Measurements from ENCODE around the gene MPV17. TPM values are rescaled to one million over a fixed set of nuclear protein-coding genes. Genes with fewer than 3 reads are reported as not detected.
"Not testable (repeated sequence)": the region's sequence is repeated elsewhere in the genome, so short reads cannot be mapped to it uniquely, and the experiment has no call there.

The MPV17 gene
- total RNA-seq, 2 donors from 2014 or later: 56.7 to 64.3 TPM

DNA sequence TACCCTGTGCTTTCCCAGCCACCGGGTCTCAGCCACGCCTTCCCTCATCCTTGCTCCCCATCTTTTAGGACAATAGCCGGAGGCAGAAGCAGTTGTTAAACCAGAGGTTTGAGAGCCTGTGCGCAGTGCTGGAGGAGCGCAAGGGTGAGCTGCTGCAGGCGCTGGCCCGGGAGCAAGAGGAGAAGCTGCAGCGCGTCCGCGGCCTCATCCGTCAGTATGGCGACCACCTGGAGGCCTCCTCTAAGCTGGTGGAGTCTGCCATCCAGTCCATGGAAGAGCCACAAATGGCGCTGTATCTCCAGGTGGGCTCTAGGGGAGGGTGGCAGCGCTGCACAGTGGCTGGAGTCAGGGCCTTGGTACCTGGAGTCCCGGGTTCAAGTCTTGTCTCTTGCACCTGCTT lies 17.4 kb downstream of the MPV17 start:
- WGBS, 2 donors: 87 to 88% methylated on average over 8 to 16 of the region's 16 CpGs
- no peaks in the 10 kb centered on the region for H3K36me3 ChIP-seq (replicated peaks in 1 of 2; ENCODE audit: insufficient read depth in 1 of 2, low read depth in 2 of 2)
- TF ChIP-seq POLR2A (IDR thresholded peaks at IDR 0.05): no peak
- TF ChIP-seq, protein P1, sequence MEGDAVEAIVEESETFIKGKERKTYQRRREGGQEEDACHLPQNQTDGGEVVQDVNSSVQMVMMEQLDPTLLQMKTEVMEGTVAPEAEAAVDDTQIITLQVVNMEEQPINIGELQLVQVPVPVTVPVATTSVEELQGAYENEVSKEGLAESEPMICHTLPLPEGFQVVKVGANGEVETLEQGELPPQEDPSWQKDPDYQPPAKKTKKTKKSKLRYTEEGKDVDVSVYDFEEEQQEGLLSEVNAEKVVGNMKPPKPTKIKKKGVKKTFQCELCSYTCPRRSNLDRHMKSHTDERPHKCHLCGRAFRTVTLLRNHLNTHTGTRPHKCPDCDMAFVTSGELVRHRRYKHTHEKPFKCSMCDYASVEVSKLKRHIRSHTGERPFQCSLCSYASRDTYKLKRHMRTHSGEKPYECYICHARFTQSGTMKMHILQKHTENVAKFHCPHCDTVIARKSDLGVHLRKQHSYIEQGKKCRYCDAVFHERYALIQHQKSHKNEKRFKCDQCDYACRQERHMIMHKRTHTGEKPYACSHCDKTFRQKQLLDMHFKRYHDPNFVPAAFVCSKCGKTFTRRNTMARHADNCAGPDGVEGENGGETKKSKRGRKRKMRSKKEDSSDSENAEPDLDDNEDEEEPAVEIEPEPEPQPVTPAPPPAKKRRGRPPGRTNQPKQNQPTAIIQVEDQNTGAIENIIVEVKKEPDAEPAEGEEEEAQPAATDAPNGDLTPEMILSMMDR (IDR thresholded peaks at IDR 0.05): no peak
- H3K4me1 ChIP-seq: peaks cover 29% of the 10 kb centered on the region
- H3K27ac ChIP-seq: no peak overlapping the region
- no peak for ATAC-seq
- peaks cover 0 to 25% of the 10 kb centered on the region in 2 donors for H3K27me3 ChIP-seq
- H3K4me3 ChIP-seq: no peak overlapping the region
- DNase-seq: no peak
- H3K9me3 ChIP-seq: no peaks in the 10 kb centered on the region
- intact Hi-C loops (cut with DNase I): loop anchor here (10.0 kb wide), 1 partner anchor 211 kb away; no protein-coding TSS in a partner anchor

DNA sequence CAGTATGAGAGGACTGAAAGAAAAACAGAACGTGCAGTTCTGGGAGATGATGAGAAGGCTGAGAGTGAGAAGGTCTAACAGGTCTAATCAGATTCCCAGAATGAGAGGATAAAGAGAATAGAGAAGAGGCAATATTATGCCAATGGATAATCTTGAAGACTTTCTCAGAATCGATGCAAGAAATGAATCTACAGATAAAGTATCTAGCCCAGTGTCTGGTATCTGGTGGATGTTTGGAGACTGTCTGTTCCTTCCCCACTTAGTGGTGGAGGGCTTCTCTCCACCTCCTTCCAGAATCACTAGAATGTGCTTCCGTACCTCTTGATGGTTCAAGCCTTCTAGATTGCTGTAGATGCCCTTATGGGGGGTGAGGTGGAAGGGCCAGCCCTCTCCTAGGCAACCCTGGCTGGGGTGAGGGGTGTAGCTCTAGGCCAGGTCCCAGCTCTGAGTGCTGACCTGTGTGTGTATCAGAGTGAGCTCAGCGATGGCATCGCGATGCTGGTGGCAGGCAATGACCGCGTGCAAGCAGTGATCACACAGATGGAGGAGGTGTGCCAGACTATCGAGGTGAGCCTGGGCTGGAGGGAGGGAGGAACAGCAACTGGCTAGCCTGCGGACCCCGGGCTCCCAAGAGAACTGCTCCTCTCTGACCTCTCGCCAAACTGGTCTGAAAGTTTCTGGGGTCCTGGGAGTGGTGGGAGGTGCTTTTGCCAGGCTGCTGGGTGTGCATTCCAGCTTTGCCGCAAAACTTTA lies 18.2 kb downstream of the MPV17 start:
- H3K4me3 ChIP-seq: no peak overlapping the region
- 76 to 82% methylated on average over 13 of the region's 13 CpGs for WGBS, 2 donors

DNA sequence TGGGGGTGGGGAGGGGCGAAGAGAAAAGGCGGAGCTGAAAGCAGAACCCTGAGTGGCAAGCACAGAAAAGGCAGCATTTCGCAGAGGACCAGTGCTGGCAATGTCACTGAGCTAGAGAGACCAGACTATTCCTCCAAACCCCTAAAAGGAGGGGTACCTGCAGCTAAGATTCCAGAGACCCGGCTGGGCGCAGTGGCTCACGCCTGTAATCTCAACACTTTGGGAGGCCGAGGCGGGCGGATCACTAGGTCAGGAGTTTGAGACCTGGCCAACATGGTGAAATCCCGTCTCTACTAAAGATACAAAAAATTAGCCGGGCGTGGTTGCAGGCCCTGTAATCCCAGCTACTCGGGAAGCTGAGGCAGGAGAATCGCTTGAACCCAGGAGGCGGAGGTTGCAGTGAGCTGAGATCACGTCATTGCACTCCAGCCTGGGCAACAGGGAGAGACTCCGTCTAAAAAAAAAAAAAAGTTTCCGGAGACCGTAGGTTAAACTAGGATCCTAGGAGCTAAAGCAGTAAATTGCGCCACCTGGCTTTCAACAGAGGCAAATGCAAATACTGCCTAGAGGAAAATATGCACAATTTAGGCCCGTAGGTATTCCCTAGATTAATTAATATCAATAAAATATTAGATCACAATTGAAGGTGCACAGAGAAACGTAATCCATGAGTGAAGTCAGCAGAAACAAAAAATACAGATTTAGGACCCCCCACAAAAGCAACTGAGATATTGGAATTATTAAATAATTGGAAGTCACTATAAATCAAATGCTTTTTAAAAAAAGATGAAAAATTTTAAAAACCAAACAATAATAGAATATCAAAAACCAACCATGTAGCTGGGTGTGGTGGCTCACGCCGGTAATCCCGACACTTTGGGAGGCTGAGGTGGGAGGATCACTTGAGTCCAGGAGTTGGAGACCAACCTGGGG lies 19.5 kb downstream of the MPV17 start:
- Histone ChIP-seq H3K4me1 (peaks cover 28% of the 10 kb centered on the region), H3K36me3 (replicated peaks in 1 of 2; ENCODE audit: insufficient read depth in 1 of 2, low read depth in 2 of 2) (no peaks in the 10 kb centered on the region), H3K9me3 (no peaks in the 10 kb centered on the region), H3K27me3 (peaks cover 0 to 19% of the 10 kb centered on the region in 2 donors), H3K27ac (peak overlapping the region in 1 of 4 donors; percentile 12), H3K4me3 (no peak overlapping the region)
- TF ChIP-seq POLR2A (IDR thresholded peaks at IDR 0.05): peak in 1 of 3 donors; percentile 18
- TF ChIP-seq, protein P1 (IDR thresholded peaks at IDR 0.05): peak; percentile 42 to 96 (median 92)
- intact Hi-C loops (cut with DNase I): loop anchor here (10.0 kb wide), 1 partner anchor 209 kb away; no protein-coding TSS in a partner anchor
- ATAC-seq (peak; percentile 88), DNase-seq (peak; percentile 56 to 78 (median 70))
- 14 to 16% methylated on average over 24 to 25 of the region's 25 CpGs for WGBS, 2 donors

More for the DNA sequence above, 18.2 kb downstream of the MPV17 start:
- no peak for DNase-seq
- intact Hi-C loops (cut with DNase I): loop anchor here (10.0 kb wide), 1 partner anchor 210 kb away; no protein-coding TSS in a partner anchor
- no peak for ATAC-seq
- Histone ChIP-seq H3K9me3 (no peaks in the 10 kb centered on the region), H3K36me3 (replicated peaks in 1 of 2; ENCODE audit: insufficient read depth in 1 of 2, low read depth in 2 of 2) (no peaks in the 10 kb centered on the region), H3K27me3 (peaks cover 0 to 25% of the 10 kb centered on the region in 2 donors), H3K27ac (no peak overlapping the region), H3K4me1 (peaks cover 29% of the 10 kb centered on the region)
- TF ChIP-seq, protein P1 (IDR thresholded peaks at IDR 0.05): no peak
- TF ChIP-seq POLR2A (IDR thresholded peaks at IDR 0.05): no peak

DNA sequence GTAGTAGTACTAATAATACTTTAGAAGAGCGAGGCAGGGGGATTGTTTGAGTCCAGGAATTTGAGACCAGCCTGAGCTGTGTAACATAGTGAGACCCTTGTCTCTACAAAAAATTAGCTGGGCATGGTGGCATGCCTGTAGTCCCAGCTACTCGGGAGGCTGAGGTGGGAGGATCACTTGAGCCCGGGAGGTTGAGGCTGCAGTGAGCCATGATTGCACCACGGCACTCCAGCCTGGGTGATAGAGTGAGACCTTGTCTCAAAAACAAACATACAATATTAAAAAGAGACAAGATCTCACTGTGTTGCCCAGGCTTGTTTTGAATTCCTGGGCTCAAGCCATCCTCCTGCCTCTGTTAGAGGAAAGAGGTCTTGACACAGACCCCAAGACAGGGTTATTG lies 22.3 kb downstream of the MPV17 start:
- WGBS, 2 donors: 67 to 70% methylated on average over 4 of the region's 4 CpGs
- intact Hi-C loops (cut with DNase I): loop anchor here (10.0 kb wide), 1 partner anchor 206 kb away; no protein-coding TSS in a partner anchor

More for the DNA sequence above, 22.3 kb downstream of the MPV17 start:
- not testable (repeated sequence) for ATAC-seq; H3K27ac ChIP-seq; DNase-seq; H3K36me3 ChIP-seq (replicated peaks in 1 of 2; ENCODE audit: insufficient read depth in 1 of 2, low read depth in 2 of 2); H3K4me3 ChIP-seq; H3K4me1 ChIP-seq; H3K27me3 ChIP-seq; H3K9me3 ChIP-seq

Data from body of pancreas (tissue), 4 donors.